Esophagus muscularis mucosa (tissue), 4 donors: Measurements from ENCODE around the gene C9orf72.

ENCODE experiments used
- CTCF ChIP-seq, 3 experiments: fragments of 200-600 bp in 2 of 3; fragments of 450-650 bp in 1 of 3; sonication (generic) in 2 of 3; IDR thresholded peaks; one replicate each; pipeline ENCODE4 v1.5.1; 2017 to 2019; ENCODE audit warnings: antibody characterized with exemption in 3 of 3, mild to moderate bottlenecking in 2 of 3, moderate library complexity in 1 of 3
- EP300 ChIP-seq: sonication (generic); formaldehyde crosslinking; IDR thresholded peaks from one replicate; pipeline ENCODE4 v1.6.1; 2017; ENCODE audit warnings: antibody characterized with exemption
- POLR2A ChIP-seq: fragments of 450-650 bp; IDR thresholded peaks from one replicate; pipeline ENCODE4 v1.6.1; 2017; ENCODE audit warnings: antibody characterized with exemption, moderate library complexity, mild to moderate bottlenecking, low read depth
- POLR2AphosphoS5 ChIP-seq, 2 donors: sonication (generic); formaldehyde crosslinking; IDR thresholded peaks; one replicate each; pipeline ENCODE4 v1.6.1; 2017; ENCODE audit warnings: antibody characterized with exemption in 2 of 2

GRCh38 chr9:27599870-27600238 is 26.6 kb upstream of the C9orf72 start:
- TF ChIP-seq CTCF (IDR thresholded peaks at IDR 0.05), result no peak
- no peak for TF ChIP-seq POLR2AphosphoS5 (IDR thresholded peaks at IDR 0.05)
- TF ChIP-seq EP300, result no peak
- TF ChIP-seq POLR2A, result no peak
